HUES48 (cell line): ENCODE data around the gene RPL10A.
"Not testable (repeated sequence)": the region's sequence is repeated elsewhere in the genome, so short reads cannot be mapped to it uniquely, and the experiment has no call there.

Experiments
- H3K27ac ChIP-seq: one replicate; pipeline ENCODE4 v1.7.0; 2013; ENCODE audit warnings: low read depth, low read length, inconsistent platforms
- H3K27me3 ChIP-seq: 2 replicates; pipeline ENCODE4 v1.6.1; 2013; ENCODE audit warnings: mild to moderate bottlenecking, low read length; ENCODE audit not compliant: control insufficient read depth, insufficient read depth
- H3K36me3 ChIP-seq: 2 replicates; pipeline ENCODE4 v1.6.1; 2013; ENCODE audit warnings: low read length; ENCODE audit not compliant: control insufficient read depth, insufficient read depth
- H3K4me1 ChIP-seq: 2 replicates; pipeline ENCODE4 v1.6.1; 2013; ENCODE audit warnings: mild to moderate bottlenecking, low read length; ENCODE audit not compliant: control insufficient read depth, insufficient read depth
- H3K4me3 ChIP-seq: 2 replicates; pipeline ENCODE4 v1.5.1; 2013; ENCODE audit warnings: mild to moderate bottlenecking, low read depth, low read length
- H3K9ac ChIP-seq: 2 replicates; pipeline ENCODE4 v1.6.1; 2013; ENCODE audit warnings: mild to moderate bottlenecking, low read depth, low read length, moderate library complexity
- H3K9me3 ChIP-seq: 2 replicates; pipeline ENCODE4 v1.6.1; 2013; ENCODE audit warnings: low read length; ENCODE audit not compliant: control insufficient read depth, insufficient read depth

RPL10A gene

DNA sequence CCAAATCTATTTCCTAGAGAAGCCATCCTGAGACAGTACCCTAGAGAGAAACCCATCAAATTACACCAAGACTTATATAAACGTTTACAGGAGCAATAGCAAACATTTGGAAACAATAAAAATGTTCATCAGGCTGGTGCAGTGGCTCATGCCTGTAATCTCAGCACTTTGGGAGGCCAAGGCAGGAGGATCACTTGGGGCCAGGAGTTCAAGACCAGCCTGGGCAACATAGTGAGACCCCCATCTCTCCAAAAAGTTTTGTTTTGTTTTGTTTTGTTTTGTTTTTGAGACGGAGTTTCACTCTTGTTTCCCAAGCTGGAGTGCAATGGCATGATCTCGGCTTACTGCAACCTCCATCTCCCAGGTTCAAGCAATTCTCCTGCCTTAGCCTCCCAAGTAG lies 35.5 kb upstream of the RPL10A start:
- not testable (repeated sequence) for H3K9ac ChIP-seq, H3K27ac ChIP-seq, H3K27me3 ChIP-seq, H3K36me3 ChIP-seq, H3K4me1 ChIP-seq, H3K4me3 ChIP-seq
- peaks cover 10% of the 10 kb centered on the region for H3K9me3 ChIP-seq

- Histone ChIP-seq H3K36me3 (no peaks in the 10 kb centered on the region), H3K4me1 (no peaks in the 10 kb centered on the region), H3K9me3 (no peaks in the 10 kb centered on the region), H3K27ac (no peak overlapping the region), H3K27me3 (no peaks in the 10 kb centered on the region), H3K9ac (no peak overlapping the region), H3K4me3 (no peak overlapping the region)
Measured at GRCh38 chr6:35435074-35435837, 32.9 kb upstream of the RPL10A start.

GRCh38 chr6:35436071-35436857 lies 31.9 kb upstream of the RPL10A start:
- H3K27ac ChIP-seq, result no peak overlapping the region
- H3K36me3 ChIP-seq, result no peaks in the 10 kb centered on the region
- H3K27me3 ChIP-seq, result no peaks in the 10 kb centered on the region
- H3K4me3 ChIP-seq, result no peak overlapping the region
- no peaks in the 10 kb centered on the region for H3K4me1 ChIP-seq
- no peaks in the 10 kb centered on the region for H3K9me3 ChIP-seq
- no peak overlapping the region for H3K9ac ChIP-seq

DNA sequence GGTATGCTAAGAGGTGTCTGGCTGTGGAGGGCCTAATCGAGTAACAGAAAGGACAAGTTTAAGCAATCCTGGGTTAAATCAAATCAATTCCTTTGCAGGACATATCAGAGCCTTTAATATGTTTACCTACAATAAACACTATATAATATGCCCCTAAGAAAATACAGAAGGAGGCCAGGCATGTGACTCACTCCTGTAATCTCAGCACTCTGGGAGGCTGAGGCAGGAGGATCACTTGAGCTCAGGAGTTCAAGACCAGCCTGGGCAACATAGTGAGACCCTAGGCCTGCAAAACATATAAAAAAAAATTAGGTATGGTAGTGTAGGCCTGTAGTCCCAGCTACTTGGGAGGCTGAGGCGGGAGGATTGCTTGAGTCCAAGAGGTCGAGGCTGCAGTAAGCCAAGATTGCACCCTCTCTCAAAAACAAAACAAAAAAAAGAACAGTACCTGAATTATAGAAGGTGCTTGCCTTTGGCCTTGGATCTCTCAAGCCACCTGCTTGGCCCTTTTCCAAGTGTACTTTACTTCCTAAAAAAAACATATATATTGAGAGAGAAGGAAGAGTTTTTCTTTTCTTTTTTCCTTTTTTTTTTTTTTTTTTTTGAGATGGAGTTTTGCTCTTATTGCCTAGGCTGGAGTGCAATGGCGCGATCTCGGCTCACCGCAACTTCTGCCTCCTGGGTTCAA lies 29.7 kb upstream of the RPL10A start:
- H3K4me1 ChIP-seq, H3K9ac ChIP-seq, H3K27ac ChIP-seq, H3K4me3 ChIP-seq, H3K9me3 ChIP-seq, H3K36me3 ChIP-seq, H3K27me3 ChIP-seq: not testable (repeated sequence)

GRCh38 chr6:35439308-35439707 lies 28.9 kb upstream of the RPL10A start:
- H3K4me3 ChIP-seq, result no peak overlapping the region
- no peaks in the 10 kb centered on the region for H3K9me3 ChIP-seq
- H3K27ac ChIP-seq, result no peak overlapping the region
- no peaks in the 10 kb centered on the region for H3K4me1 ChIP-seq
- H3K27me3 ChIP-seq, result no peaks in the 10 kb centered on the region
- H3K9ac ChIP-seq, result no peak overlapping the region
- H3K36me3 ChIP-seq, result no peaks in the 10 kb centered on the region

DNA sequence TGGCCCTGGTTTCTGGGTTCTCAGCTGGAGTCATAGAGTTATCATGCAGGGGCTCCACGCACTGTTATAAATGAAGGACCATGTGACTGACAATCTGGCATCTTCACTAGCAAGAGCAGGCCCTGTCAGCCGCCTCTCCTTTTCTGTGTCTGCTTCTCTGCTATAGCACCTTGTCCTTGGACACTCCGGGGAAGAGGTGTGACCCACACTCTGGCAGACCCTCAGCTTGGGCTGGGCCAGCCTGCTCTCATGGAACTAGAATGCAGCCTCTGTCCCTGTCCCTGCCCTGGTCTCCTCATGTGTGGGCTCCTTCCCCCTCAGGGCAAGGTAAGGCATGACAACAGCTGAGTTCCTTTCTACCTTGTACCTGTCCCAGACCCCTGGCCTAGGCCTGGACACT lies 27.0 kb upstream of the RPL10A start:
- H3K36me3 ChIP-seq, result no peaks in the 10 kb centered on the region
- H3K27me3 ChIP-seq, result no peaks in the 10 kb centered on the region
- no peaks in the 10 kb centered on the region for H3K4me1 ChIP-seq
- no peak overlapping the region for H3K27ac ChIP-seq
- no peak overlapping the region for H3K9ac ChIP-seq
- H3K4me3 ChIP-seq, result no peak overlapping the region
- H3K9me3 ChIP-seq, result no peaks in the 10 kb centered on the region

DNA sequence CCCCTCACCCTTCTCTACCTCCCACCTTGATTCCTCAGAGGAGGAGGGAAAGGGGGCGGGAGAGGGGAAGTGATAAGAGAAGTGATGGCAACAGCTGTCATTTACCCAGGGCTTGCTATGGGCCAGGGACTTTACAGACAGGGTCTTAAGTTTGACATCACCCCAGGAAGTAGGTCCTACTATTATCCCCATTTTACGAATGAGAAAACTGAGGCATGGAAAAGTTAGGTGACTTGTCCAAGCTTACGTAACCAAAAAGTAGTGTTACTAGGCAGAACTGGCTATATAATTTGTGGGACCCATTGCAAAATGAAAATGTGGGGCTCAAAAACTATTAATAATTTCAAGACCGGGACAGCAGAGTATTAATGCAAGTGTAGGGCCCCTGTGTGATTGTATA lies 26.6 kb upstream of the RPL10A start:
- H3K9ac ChIP-seq, result no peak overlapping the region
- H3K9me3 ChIP-seq, result no peaks in the 10 kb centered on the region
- H3K27me3 ChIP-seq, result no peaks in the 10 kb centered on the region

GRCh38 chr6:35442693-35443092 lies 25.5 kb upstream of the RPL10A start:
- Histone ChIP-seq H3K4me3 (no peak overlapping the region), H3K4me1 (no peaks in the 10 kb centered on the region), H3K9me3 (no peaks in the 10 kb centered on the region), H3K9ac (no peak overlapping the region), H3K27ac (no peak overlapping the region), H3K36me3 (no peaks in the 10 kb centered on the region), H3K27me3 (no peaks in the 10 kb centered on the region)

More for the DNA sequence above, 26.6 kb upstream of the RPL10A start:
- Histone ChIP-seq H3K27ac (no peak overlapping the region), H3K36me3 (no peaks in the 10 kb centered on the region), H3K4me1 (no peaks in the 10 kb centered on the region), H3K4me3 (no peak overlapping the region)

GRCh38 chr6:35443341-35444030 lies 24.7 kb upstream of the RPL10A start:
- no peak overlapping the region for H3K4me3 ChIP-seq
- H3K4me1 ChIP-seq, result no peaks in the 10 kb centered on the region
- H3K9me3 ChIP-seq, result no peaks in the 10 kb centered on the region
- no peak overlapping the region for H3K9ac ChIP-seq
- no peak overlapping the region for H3K27ac ChIP-seq
- no peaks in the 10 kb centered on the region for H3K27me3 ChIP-seq
- H3K36me3 ChIP-seq, result no peaks in the 10 kb centered on the region

DNA sequence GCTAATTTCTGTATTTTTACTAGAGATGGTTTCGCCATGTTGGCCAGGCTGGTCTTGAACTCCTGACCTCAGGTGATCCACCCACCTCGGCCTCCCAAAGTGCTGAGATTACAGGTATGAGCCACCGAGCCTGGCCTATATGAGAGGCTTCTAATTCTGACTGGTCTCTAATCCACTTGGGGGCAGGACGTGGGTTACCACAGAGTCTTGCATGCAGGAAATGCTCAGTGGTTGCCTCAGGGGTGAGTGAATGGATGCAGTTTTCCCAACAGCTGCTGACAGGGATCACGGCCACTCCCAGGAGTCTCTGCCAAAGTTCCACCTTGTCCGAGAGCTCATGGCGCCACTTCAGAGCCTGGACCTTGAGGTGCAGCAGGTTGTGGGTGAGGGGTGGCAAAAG lies 22.5 kb upstream of the RPL10A start:
- Histone ChIP-seq H3K27ac (no peak overlapping the region), H3K27me3 (no peaks in the 10 kb centered on the region; the same call in 1 of the 2 replicates), H3K4me3 (no peak overlapping the region), H3K4me1 (no peaks in the 10 kb centered on the region), H3K9ac (no peak overlapping the region), H3K9me3 (no peaks in the 10 kb centered on the region), H3K36me3 (no peaks in the 10 kb centered on the region)
